Prostate gland (tissue), 2 donors: ENCODE measurements around the gene DEF6. TPM values are rescaled to one million over a fixed set of nuclear protein-coding genes. Genes with fewer than 3 reads are reported as not detected.

Source experiments
- DNase-seq: peaks from one replicate; pipeline ENCODE4 v3.0.0-alpha.2; 2019; ENCODE audit warnings: low spot score
- H3K27ac ChIP-seq, 2 donors: fragments of 200-600 bp; sonication (generic); 2 replicates each; pipeline ENCODE4 v1.5.1; 2017 to 2019
- H3K27me3 ChIP-seq: fragments of 200-600 bp; sonication (generic); replicated peaks from 2 replicates; pipeline ENCODE4 v1.5.1; 2019; ENCODE audit not compliant: insufficient read depth
- H3K36me3 ChIP-seq, 2 donors: fragments of 200-600 bp; sonication (generic); 1 replicate in 1 of 2; 2 replicates in 1 of 2; pipeline versions ENCODE4 v1.5.1 to v1.8.1; 2017 to 2019
- H3K4me1 ChIP-seq: fragments of 200-600 bp; sonication (generic); replicated peaks from 2 replicates; pipeline ENCODE4 v1.5.1; 2019
- H3K4me3 ChIP-seq, 2 donors: fragments of 200-600 bp; sonication (generic); 2 replicates each; pipeline ENCODE4 v1.5.1; 2017 to 2019
- H3K9me3 ChIP-seq: fragments of 200-600 bp; sonication (generic); 2 replicates; pipeline ENCODE4 v1.5.1; 2017
- CTCF ChIP-seq, 4 experiments: fragments of 200-600 bp in 2 of 4; fragments of 450-650 bp in 2 of 4; sonication (generic) in 2 of 4; IDR thresholded peaks; 1 replicate in 3 of 4; 2 replicates in 1 of 4; pipeline ENCODE4 v1.5.1; 2016 to 2019; ENCODE audit warnings: antibody characterized with exemption in 4 of 4, mild to moderate bottlenecking in 2 of 4, moderate library complexity in 2 of 4
- POLR2A ChIP-seq: fragments of 450-650 bp; IDR thresholded peaks from one replicate; pipeline ENCODE4 v1.6.1; 2016; ENCODE audit warnings: antibody characterized with exemption, mild to moderate bottlenecking
- POLR2AphosphoS5 ChIP-seq: sonication (generic); formaldehyde crosslinking; IDR thresholded peaks from one replicate; pipeline ENCODE4 v1.6.1; 2017; ENCODE audit warnings: antibody characterized with exemption
- WGBS: methylation state at CpG from one replicate; pipeline ENCODE4 v1.1.5; 2018; 5-methylcytosine and 5-hydroxymethylcytosine counted together
- intact Hi-C: fragments of 100-400 bp; cut with DNase I; formaldehyde crosslinking; loops from one replicate; pipeline ENCODE4 v1.14.2; 2022
- total RNA-seq, 2 donors: library from RNA; depleted of rRNA; stranded (reverse); fragments of >200 nt; gene quantifications; one replicate each; pipeline ENCODE4 v1.1.0, GENCODE V29; 2016

The DEF6 gene
- total RNA-seq, 2 donors from 2014 or later = 20.2 to 33.4 TPM

GRCh38 chr6:35309611-35310264 is 12.1 kb downstream of the DEF6 start:
- Histone ChIP-seq H3K27ac (no peak overlapping the region), H3K9me3 (no peaks in the 10 kb centered on the region), H3K27me3 (no peaks in the 10 kb centered on the region), H3K4me3 (no peak overlapping the region), H3K36me3 (no peaks in the 10 kb centered on the region), H3K4me1 (no peaks in the 10 kb centered on the region)
- WGBS = 91% methylated on average over 9 of the region's 9 CpGs
- no peak for DNase-seq
- TF ChIP-seq POLR2AphosphoS5 (no peak), POLR2A (no peak), CTCF (IDR thresholded peaks at IDR 0.05) (no peak)
- intact Hi-C loops = no loop called here

- DNase-seq = no peak
- WGBS = 75% methylated on average over 6 of the region's 6 CpGs
These were observed 12.7 kb downstream of the DEF6 start for GRCh38 chr6:35310265-35310831.

GRCh38 chr6:35311390-35312075 is 13.9 kb downstream of the DEF6 start:
- Histone ChIP-seq H3K36me3 (no peaks in the 10 kb centered on the region), H3K9me3 (no peaks in the 10 kb centered on the region), H3K27ac (no peak overlapping the region), H3K4me1 (no peaks in the 10 kb centered on the region), H3K27me3 (no peaks in the 10 kb centered on the region), H3K4me3 (no peak overlapping the region)
- WGBS = 76% methylated on average over 6 of the region's 6 CpGs
- no peak for DNase-seq
- TF ChIP-seq POLR2A = no peak
- no peak for TF ChIP-seq POLR2AphosphoS5
- no peak for TF ChIP-seq CTCF (IDR thresholded peaks at IDR 0.05)
- intact Hi-C loops = no loop called here

More at GRCh38 chr6:35310265-35310831, 12.7 kb downstream of the DEF6 start:
- Histone ChIP-seq H3K4me1 (no peaks in the 10 kb centered on the region), H3K9me3 (no peaks in the 10 kb centered on the region), H3K27me3 (no peaks in the 10 kb centered on the region), H3K27ac (no peak overlapping the region), H3K4me3 (no peak overlapping the region), H3K36me3 (no peaks in the 10 kb centered on the region)
- intact Hi-C loops = no loop called here
- TF ChIP-seq CTCF (IDR thresholded peaks at IDR 0.05) (no peak), POLR2AphosphoS5 (no peak), POLR2A (no peak)

- Histone ChIP-seq H3K27ac (no peak overlapping the region), H3K9me3 (no peaks in the 10 kb centered on the region), H3K4me3 (no peak overlapping the region), H3K36me3 (no peaks in the 10 kb centered on the region), H3K27me3 (no peaks in the 10 kb centered on the region), H3K4me1 (no peaks in the 10 kb centered on the region)
- intact Hi-C loops = no loop called here
- 89% methylated on average over 19 of the region's 19 CpGs for WGBS
- no peak for TF ChIP-seq POLR2AphosphoS5
- no peak for TF ChIP-seq POLR2A
- TF ChIP-seq CTCF (IDR thresholded peaks at IDR 0.05) = no peak
- no peak for DNase-seq
These were observed 14.6 kb downstream of the DEF6 start for GRCh38 chr6:35312076-35312800.
